Fibroblast of villous mesenchyme (primary cell): ENCODE results near the gene EGFLAM. TPM values are rescaled to one million over a fixed set of nuclear protein-coding genes. Genes with fewer than 3 reads are reported as not detected.

ENCODE experiments used
- DNase-seq: peaks from one replicate; pipeline ENCODE4 v3.0.0-alpha.2; 2010; ENCODE audit warnings: low read depth
- H3K4me3 ChIP-seq: 2 replicates; pipeline ENCODE4 v1.5.1; 2011; ENCODE audit warnings: low read depth, mild to moderate bottlenecking, low read length
- total RNA-seq: library from RNA; depleted of rRNA; stranded (reverse); fragments of >200 nt; gene quantifications from 2 replicates; pipeline ENCODE4 v1.2.3, GENCODE V29; 2012
- TF ChIP-seq, protein P1 (sequence below): IDR thresholded peaks from 2 replicates; pipeline ENCODE4 v1.5.1; 2012; ENCODE audit warnings: low read depth, mild to moderate bottlenecking, low read length; ENCODE audit not compliant: insufficient read depth

The EGFLAM gene
- total RNA-seq, 1 donor: 3.0 TPM

DNA sequence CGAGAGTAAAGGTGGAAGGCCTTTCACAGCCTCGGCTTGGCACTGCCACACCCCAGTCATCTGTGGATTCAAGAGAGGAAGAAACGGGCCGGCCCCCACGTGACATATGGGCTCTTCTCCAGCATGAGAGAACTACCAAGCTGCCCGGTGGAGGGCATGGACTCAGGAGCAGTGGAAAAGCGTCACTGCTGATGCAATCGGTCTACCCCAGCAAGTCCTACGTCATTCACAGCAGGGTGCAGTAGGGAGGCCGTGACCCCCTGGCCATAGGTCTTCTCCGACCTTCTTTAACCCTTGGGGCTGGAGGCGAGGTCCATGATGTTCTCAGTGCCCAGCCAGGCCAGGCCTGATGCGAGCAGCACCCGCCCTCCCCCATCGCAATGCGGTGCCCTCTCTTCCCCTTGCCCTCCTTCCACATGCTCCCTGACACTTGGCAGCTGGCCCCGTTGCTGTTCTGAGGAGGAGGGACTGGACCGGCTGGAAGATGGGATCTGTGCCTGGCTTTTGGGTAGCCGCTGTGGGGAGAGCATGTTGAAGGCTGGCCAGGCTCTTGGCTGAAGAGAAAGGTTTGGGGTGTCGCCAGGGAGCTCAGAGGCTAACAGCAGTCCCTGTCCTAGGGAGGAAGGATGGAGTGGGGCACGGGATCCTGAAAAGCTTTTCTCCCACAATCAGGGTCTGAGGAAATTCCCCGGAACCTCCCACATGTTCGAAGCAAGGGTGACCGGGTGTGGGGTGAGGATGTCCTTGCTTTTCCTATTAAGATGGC is 208.2 kb downstream of the EGFLAM start:
- H3K4me3 ChIP-seq: no peak overlapping the region
- TF ChIP-seq, protein P1, sequence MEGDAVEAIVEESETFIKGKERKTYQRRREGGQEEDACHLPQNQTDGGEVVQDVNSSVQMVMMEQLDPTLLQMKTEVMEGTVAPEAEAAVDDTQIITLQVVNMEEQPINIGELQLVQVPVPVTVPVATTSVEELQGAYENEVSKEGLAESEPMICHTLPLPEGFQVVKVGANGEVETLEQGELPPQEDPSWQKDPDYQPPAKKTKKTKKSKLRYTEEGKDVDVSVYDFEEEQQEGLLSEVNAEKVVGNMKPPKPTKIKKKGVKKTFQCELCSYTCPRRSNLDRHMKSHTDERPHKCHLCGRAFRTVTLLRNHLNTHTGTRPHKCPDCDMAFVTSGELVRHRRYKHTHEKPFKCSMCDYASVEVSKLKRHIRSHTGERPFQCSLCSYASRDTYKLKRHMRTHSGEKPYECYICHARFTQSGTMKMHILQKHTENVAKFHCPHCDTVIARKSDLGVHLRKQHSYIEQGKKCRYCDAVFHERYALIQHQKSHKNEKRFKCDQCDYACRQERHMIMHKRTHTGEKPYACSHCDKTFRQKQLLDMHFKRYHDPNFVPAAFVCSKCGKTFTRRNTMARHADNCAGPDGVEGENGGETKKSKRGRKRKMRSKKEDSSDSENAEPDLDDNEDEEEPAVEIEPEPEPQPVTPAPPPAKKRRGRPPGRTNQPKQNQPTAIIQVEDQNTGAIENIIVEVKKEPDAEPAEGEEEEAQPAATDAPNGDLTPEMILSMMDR: no peak
- peak; percentile 87 for DNase-seq

DNA sequence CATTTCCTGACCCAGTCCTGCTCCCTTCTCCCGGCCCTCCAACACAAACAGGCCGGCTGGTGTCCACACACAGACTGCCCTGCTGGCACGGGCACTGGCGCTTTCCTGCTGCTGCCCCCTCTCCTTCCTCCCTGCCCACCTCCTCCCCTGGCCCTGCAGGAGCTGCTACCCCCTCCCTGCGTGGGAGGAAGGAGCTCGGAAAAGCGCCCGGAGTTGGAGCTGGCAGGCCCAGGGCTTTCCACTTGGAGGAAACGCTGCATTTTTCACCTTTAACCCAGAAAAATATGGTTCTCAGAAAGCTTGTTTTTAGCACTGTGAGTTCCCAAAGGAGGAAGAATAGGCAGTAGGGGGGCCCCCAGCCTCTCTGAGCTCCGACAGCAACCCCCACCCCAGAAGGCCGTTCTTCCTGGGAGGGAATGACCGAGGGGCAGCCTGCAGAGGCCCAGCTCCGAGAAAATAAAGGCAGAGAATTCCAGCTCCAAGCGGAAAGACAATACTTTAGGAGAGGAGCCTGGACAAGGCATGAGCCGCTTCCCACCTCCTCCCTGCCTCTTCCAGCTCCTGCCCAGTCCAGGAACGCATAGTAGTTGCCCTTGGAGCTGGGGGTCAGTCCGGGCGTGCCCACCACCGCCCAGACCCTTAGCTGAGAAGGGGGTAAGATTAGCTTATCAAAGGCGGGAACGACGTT is 209.1 kb downstream of the EGFLAM start:
- DNase-seq: peak; percentile 61
- TF ChIP-seq, protein P1: no peak
- H3K4me3 ChIP-seq: no peak overlapping the region

DNA sequence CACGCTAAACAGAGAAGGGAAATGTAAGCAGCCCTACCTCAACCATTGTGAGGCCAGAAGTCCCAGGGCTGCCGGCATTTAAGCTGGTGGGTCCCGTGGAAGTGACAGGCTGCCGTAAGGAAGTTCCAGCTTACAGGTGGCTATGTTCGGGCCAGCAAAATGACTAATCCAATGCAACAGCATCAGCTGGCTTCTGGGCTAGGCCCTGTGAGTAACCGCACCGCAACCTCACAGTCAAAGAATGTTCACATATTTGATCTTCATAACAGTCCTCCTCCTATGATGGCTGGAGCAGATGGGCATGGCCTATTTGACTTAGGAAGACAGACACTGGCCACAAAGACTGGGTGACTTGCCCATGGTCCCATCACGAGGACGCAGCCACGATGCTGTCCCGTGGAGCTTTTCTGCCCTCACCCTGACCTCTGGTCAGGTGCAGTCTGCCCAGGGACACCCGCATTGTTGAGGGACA is 209.9 kb downstream of the EGFLAM start:
- H3K4me3 ChIP-seq: no peak overlapping the region
- peak; percentile 92 for DNase-seq
- TF ChIP-seq, protein P1: no peak

DNA sequence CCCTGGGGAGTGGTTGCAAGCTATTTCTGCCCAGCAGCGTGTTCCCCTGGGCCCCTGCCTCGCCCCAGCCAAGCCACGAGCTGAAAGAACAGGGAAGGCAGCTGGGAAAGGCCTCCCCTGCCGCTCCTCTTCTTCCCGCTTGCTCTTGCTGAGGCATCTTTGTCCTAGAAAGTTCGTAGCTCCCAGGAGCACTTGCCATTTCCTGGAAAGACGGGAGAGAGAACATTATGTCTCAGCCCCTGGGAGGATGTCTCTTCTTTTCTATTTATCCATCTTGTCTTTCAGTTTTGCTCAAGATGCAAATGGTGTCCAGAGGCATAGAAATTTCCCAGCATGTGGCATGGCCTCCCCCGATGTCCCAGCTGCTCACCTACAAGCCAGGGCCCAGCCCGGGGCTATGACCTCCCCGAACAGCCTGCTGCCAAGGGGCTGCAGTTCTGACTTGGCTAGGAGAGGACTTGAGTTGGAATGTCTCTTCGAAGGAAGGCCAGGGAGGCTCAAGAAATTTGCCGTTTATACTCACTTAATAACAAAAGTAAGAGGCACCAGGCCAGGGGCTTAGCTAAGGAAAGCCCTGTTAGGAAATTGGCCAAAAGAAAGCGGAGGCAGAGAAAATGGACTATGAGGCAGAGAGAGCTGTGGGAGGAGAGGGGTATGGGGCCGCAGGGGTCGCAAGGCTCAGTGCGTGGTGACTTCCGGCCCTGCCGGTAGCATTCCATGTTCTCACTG is 210.8 kb downstream of the EGFLAM start:
- no peak overlapping the region for H3K4me3 ChIP-seq
- TF ChIP-seq, protein P1: no peak
- DNase-seq: no peak

DNA sequence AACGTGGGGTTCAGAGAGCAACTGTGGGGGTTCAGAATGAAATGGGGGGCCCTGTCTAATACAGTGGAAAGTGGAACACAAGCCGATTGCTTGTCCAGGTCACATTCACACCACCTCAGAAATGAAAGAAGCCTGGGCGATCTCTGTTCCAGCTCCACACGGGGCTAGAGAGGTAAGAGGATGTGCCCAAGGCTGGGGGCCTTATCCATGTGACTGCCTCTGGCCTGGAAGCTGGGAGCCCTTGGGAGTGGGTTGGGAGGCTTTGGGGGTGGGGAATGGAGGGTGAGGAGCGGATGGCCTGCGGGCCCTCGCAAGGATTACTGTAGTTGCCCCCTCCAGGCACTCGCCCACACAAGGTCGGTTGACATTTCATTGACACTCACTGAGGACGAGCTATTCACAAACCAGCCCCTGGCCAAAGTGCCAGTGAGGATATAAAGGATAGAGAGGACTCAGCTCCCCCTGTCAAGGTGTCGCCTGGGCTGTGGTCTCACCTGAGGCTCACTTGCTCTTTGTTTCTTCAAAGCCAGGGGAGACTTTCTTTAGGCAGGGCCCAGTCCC is 211.4 kb downstream of the EGFLAM start:
- H3K4me3 ChIP-seq: no peak overlapping the region
- DNase-seq: no peak
- TF ChIP-seq, protein P1: no peak

DNA sequence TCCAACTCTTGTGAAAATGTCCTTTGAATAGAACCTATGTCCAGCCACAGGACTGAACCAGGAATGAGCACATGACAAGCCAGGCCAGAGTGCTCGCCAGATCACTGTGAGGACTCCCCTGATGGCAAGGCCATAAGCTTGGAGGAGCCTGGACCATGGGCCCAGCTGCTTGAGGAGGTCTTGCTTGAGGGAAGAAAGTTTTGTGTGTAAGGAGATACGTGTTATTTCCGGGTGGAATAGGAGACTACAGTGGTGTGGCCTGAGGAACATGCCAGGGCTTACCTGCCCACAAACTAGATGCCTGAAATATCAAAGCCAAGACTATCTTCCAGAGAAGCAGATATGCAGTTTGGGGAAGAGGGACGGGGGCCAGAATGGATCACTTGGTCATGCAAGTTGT is 213.3 kb downstream of the EGFLAM start:
- H3K4me3 ChIP-seq: no peak overlapping the region
- DNase-seq: no peak
- TF ChIP-seq, protein P1: no peak
